GM19043 (cell line): ENCODE data around the gene LYPLA2.
"Not testable (repeated sequence)": the region's sequence is repeated elsewhere in the genome, so short reads cannot be mapped to it uniquely, and the experiment has no call there.

Experiments used
- ATAC-seq: cut with Tn5 transposase; IDR thresholded peaks from one replicate; pipeline ENCODE4 v1.9.1; 2021; ENCODE audit warnings: low read depth; ENCODE audit not compliant: unreplicated experiment

Gene LYPLA2

GRCh38 chr1:23799570-23800399, 8.8 kb downstream of the LYPLA2 start:
- ATAC-seq = no peak

GRCh38 chr1:23800400-23801337, 9.7 kb downstream of the LYPLA2 start, which contains the start of gene GALE:
Gene GALE (minus strand): TSS chr1:23800754. CDS start chr1:23799007, 1,747 bp downstream.
- peak; percentile 79 for ATAC-seq

GRCh38 chr1:23801338-23801748, 10.4 kb downstream of the LYPLA2 start:
- no peak for ATAC-seq

GRCh38 chr1:23801876-23802275, 10.9 kb downstream of the LYPLA2 start:
- no peak for ATAC-seq

- ATAC-seq = not testable (repeated sequence)
These were observed 11.9 kb downstream of the LYPLA2 start for GRCh38 chr1:23802809-23803342.

GRCh38 chr1:23803674-23804073, 12.7 kb downstream of the LYPLA2 start:
- ATAC-seq = no peak

- ATAC-seq = no peak
These were observed 13.4 kb downstream of the LYPLA2 start for GRCh38 chr1:23804183-23804835.

GRCh38 chr1:23805025-23805424, 14.1 kb downstream of the LYPLA2 start:
- ATAC-seq = no peak

GRCh38 chr1:23806280-23806679, 15.3 kb downstream of the LYPLA2 start:
- ATAC-seq = no peak

GRCh38 chr1:23807453-23807852, 16.5 kb downstream of the LYPLA2 start:
- ATAC-seq = no peak

GRCh38 chr1:23809751-23810171, 18.8 kb downstream of the LYPLA2 start:
- no peak for ATAC-seq

GRCh38 chr1:23810818-23811540, 20.0 kb downstream of the LYPLA2 start:
- ATAC-seq = no peak

- no peak for ATAC-seq
These were observed 23.1 kb downstream of the LYPLA2 start for GRCh38 chr1:23814016-23814415.

GRCh38 chr1:23816361-23816760, 25.4 kb downstream of the LYPLA2 start:
- no peak for ATAC-seq

GRCh38 chr1:23816906-23817305, 26.0 kb downstream of the LYPLA2 start:
- no peak for ATAC-seq

- no peak for ATAC-seq
These were observed 26.7 kb downstream of the LYPLA2 start for GRCh38 chr1:23817633-23818032.

GRCh38 chr1:23823767-23824166, 32.8 kb downstream of the LYPLA2 start:
- ATAC-seq = no peak

GRCh38 chr1:23824711-23825075, 33.7 kb downstream of the LYPLA2 start:
- no peak for ATAC-seq

- ATAC-seq = no peak
These were observed 34.3 kb downstream of the LYPLA2 start, which contains the start of gene HMGCL for GRCh38 chr1:23825076-23825761. Gene HMGCL (minus strand): TSS chr1:23825429. CDS start chr1:23825415, 14 bp downstream.
